ENCODE measurements around the gene ADAMTSL1. TPM values are rescaled to one million over a fixed set of nuclear protein-coding genes. Genes with fewer than 3 reads are reported as not detected.

The ADAMTSL1 gene
- total RNA-seq, 2 experiments from 2014 or later: not detected

- intact Hi-C loops (cut with micrococcal nuclease; ENCODE audit: unreplicated experiment): no loop called here
- Histone ChIP-seq H3K4me3 (ENCODE audit: low read depth, low read length, poor library complexity, severe bottlenecking) (no peak overlapping the region), H4K20me1 (ENCODE audit: insufficient read depth, low read length) (no peaks in the 10 kb centered on the region), H3K36me3 (ENCODE audit: insufficient read depth, low read length) (no peaks in the 10 kb centered on the region), H3K4me1 (ENCODE audit: insufficient read depth, low read length, poor library complexity, severe bottlenecking) (no peaks in the 10 kb centered on the region), H3K9me3 (ENCODE audit: low read length) (no peaks in the 10 kb centered on the region), H3K4me2 (ENCODE audit: low read length) (no peak overlapping the region), H3K27ac (ENCODE audit: low read depth, low read length, poor library complexity, severe bottlenecking) (no peak overlapping the region), H3K9me2 (ENCODE audit: insufficient read depth, low read length) (no peaks in the 10 kb centered on the region), H2AFZ (ENCODE audit: low read length) (no peak overlapping the region), H3K79me2 (ENCODE audit: insufficient read depth, low read depth, low read length) (no peaks in the 10 kb centered on the region)
- ChIA-PET POLR2A (interaction anchor here (0.5 kb wide), 1 partner anchor 305 kb away, joined by 3 read pairs; no protein-coding TSS in a partner anchor), CTCF (ENCODE audit: unreplicated experiment) (no interaction called here)
- no TSS peak for BruUV-seq (replicated peaks)
- TF ChIP-seq CTCF (conservative IDR thresholded peaks at IDR 0.05; ENCODE audit: low read length) (no peak), EZH2phosphoT487 (IDR thresholded peaks at IDR 0.05; ENCODE audit: borderline replicate concordance, low read depth, low read length) (no peak)
- no peak for DNase-seq (ENCODE audit: low spot score)
Measured at GRCh38 chr9:18907927-18908625, 434.1 kb downstream of the ADAMTSL1 start.

GRCh38 chr9:18909140-18910018 is 435.4 kb downstream of the ADAMTSL1 start:
- no TSS peak for BruUV-seq (replicated peaks)
- DNase-seq (ENCODE audit: low spot score): no peak
- no peaks in the 10 kb centered on the region for H4K20me1 ChIP-seq (ENCODE audit: insufficient read depth, low read length)
- no peak overlapping the region for H3K27ac ChIP-seq (ENCODE audit: low read depth, low read length, poor library complexity, severe bottlenecking)
- intact Hi-C loops (cut with micrococcal nuclease; ENCODE audit: unreplicated experiment): loop anchor here (10.0 kb wide), 1 partner anchor 285 kb away; no protein-coding TSS in a partner anchor
- H3K79me2 ChIP-seq (ENCODE audit: insufficient read depth, low read depth, low read length): no peaks in the 10 kb centered on the region
- no peak overlapping the region for H3K4me2 ChIP-seq (ENCODE audit: low read length)
- ChIA-PET CTCF (ENCODE audit: unreplicated experiment) (no interaction called here), POLR2A (no interaction called here)
- H2AFZ ChIP-seq (ENCODE audit: low read length): no peak overlapping the region
- no peaks in the 10 kb centered on the region for H3K9me3 ChIP-seq (ENCODE audit: low read length)
- H3K9me2 ChIP-seq (ENCODE audit: insufficient read depth, low read length): no peaks in the 10 kb centered on the region
- TF ChIP-seq EZH2phosphoT487 (IDR thresholded peaks at IDR 0.05; ENCODE audit: borderline replicate concordance, low read depth, low read length) (no peak), CTCF (conservative IDR thresholded peaks at IDR 0.05; ENCODE audit: low read length) (no peak)
- no peaks in the 10 kb centered on the region for H3K4me1 ChIP-seq (ENCODE audit: insufficient read depth, low read length, poor library complexity, severe bottlenecking)
- no peaks in the 10 kb centered on the region for H3K36me3 ChIP-seq (ENCODE audit: insufficient read depth, low read length)
- H3K4me3 ChIP-seq (ENCODE audit: low read depth, low read length, poor library complexity, severe bottlenecking): no peak overlapping the region
